Memory B cell (primary cell): ENCODE results near the gene CLEC19A.

Source experiments
- ATAC-seq: fragments of 150-1000 bp; cut with Tn5 transposase; 2 replicates; pipeline ENCODE4 v1.10.0; 2021; ENCODE audit warnings: low read depth, mild to moderate bottlenecking, moderate library complexity
- DNase-seq, 2 donors: peaks; one replicate each; pipeline ENCODE4 v3.0.0; 2022; ENCODE audit warnings: low spot score in 2 of 2
- H3K27ac Mint-ChIP-seq: one replicate; pipeline ENCODE4 v1.8.0; 2022; ENCODE audit warnings: mild to moderate bottlenecking, moderate library complexity, mixed read lengths
- H3K27me3 Mint-ChIP-seq: one replicate; pipeline ENCODE4 v1.8.0; 2022; ENCODE audit warnings: mixed read lengths
- H3K36me3 Mint-ChIP-seq: one replicate; pipeline ENCODE4 v1.8.0; 2022; ENCODE audit warnings: mild to moderate bottlenecking, mixed read lengths
- H3K4me1 Mint-ChIP-seq: one replicate; pipeline ENCODE4 v1.8.0; 2022; ENCODE audit warnings: mixed read lengths
- H3K4me3 Mint-ChIP-seq: one replicate; pipeline ENCODE4 v1.8.0; 2022; ENCODE audit warnings: mild to moderate bottlenecking, moderate library complexity, mixed read lengths
- H3K9me3 Mint-ChIP-seq: one replicate; pipeline ENCODE4 v1.8.0; 2022; ENCODE audit warnings: mixed read lengths

CLEC19A gene

GRCh38 chr16:19285431-19285830, at the start of gene CLEC19A:
Gene CLEC19A, plus strand, starts transcription at chr16:19285731. Its CDS starts 121 bp downstream, at chr16:19285852.
- Mint-ChIP-seq H3K27me3 (peaks cover 4% of the 10 kb centered on the region), H3K4me1 (no peaks in the 10 kb centered on the region), H3K36me3 (no peaks in the 10 kb centered on the region), H3K9me3 (no peaks in the 10 kb centered on the region), H3K27ac (no peak within 1 kb of the TSS), H3K4me3 (no peak within 1 kb of the TSS)
- no peak for DNase-seq
- no peak for ATAC-seq

- H3K4me1 Mint-ChIP-seq = no peaks in the 10 kb centered on the region
- H3K4me3 Mint-ChIP-seq = no peak overlapping the region
- H3K9me3 Mint-ChIP-seq = peaks cover 8% of the 10 kb centered on the region
- H3K27me3 Mint-ChIP-seq = no peaks in the 10 kb centered on the region
- DNase-seq = no peak
- no peak for ATAC-seq
- H3K36me3 Mint-ChIP-seq = peaks cover 12% of the 10 kb centered on the region
- H3K27ac Mint-ChIP-seq = no peak overlapping the region
Observed at GRCh38 chr16:19235886-19236285, 49.6 kb upstream of the CLEC19A start.

GRCh38 chr16:19236561-19237209, 48.8 kb upstream of the CLEC19A start:
- Mint-ChIP-seq H3K4me1 (no peaks in the 10 kb centered on the region), H3K4me3 (no peak overlapping the region), H3K9me3 (peaks cover 8% of the 10 kb centered on the region), H3K27me3 (no peaks in the 10 kb centered on the region), H3K27ac (no peak overlapping the region), H3K36me3 (peaks cover 11% of the 10 kb centered on the region)
- ATAC-seq (no peak), DNase-seq (no peak)

DNA sequence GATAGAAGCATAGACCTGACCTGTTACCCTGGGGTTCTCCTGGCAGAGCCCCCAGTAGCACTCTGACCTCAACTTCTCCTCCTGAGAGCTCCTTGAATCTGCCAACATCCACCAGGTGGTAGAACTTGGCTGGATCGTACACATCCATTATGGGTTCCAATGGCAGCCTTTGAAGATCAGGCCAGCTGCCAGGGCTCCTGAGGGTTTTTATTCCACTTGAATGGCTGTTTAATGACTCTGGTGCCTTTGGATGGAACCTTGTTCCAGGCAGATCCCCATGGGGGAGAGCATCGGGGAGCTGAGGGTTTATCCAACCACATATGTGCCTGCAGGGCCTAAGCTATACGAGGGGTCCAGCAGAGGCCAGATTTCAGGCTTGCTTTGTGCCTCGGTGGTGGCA, 47.1 kb upstream of the CLEC19A start:
- no peak overlapping the region for H3K4me3 Mint-ChIP-seq
- H3K9me3 Mint-ChIP-seq = peaks cover 10% of the 10 kb centered on the region
- no peak for DNase-seq
- H3K36me3 Mint-ChIP-seq = peaks cover 9% of the 10 kb centered on the region
- H3K27me3 Mint-ChIP-seq = no peaks in the 10 kb centered on the region
- no peaks in the 10 kb centered on the region for H3K4me1 Mint-ChIP-seq
- H3K27ac Mint-ChIP-seq = no peak overlapping the region
- ATAC-seq = no peak

- H3K9me3 Mint-ChIP-seq = peaks cover 10% of the 10 kb centered on the region
- H3K4me3 Mint-ChIP-seq = no peak overlapping the region
- H3K27me3 Mint-ChIP-seq = no peaks in the 10 kb centered on the region
- ATAC-seq (no peak), DNase-seq (no peak)
- peaks cover 12% of the 10 kb centered on the region for H3K36me3 Mint-ChIP-seq
- no peaks in the 10 kb centered on the region for H3K4me1 Mint-ChIP-seq
- H3K27ac Mint-ChIP-seq = no peak overlapping the region
Observed at GRCh38 chr16:19239511-19240155, 45.9 kb upstream of the CLEC19A start.

DNA sequence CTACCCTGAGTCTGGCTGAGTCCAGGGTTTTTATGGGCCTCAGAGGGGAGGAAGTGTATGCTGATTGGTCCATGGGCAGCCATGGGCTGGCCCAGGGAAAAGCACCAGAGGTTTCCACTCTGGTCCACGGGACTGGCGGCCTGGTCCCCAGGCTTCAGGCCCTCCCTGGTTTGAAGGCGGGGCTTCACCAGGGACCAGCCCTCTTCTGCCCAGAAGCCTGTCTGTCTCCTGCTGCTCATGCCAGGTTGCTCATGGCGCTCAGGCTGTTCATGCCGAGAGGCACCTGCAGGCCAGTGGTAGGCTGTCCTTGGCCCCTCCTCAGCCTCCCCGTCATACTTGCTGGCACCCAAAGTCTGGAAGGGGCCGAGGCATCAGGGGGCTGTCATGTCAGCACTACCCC, 45.0 kb upstream of the CLEC19A start:
- ATAC-seq = no peak
- peaks cover 6% of the 10 kb centered on the region for H3K9me3 Mint-ChIP-seq
- no peak overlapping the region for H3K27ac Mint-ChIP-seq

GRCh38 chr16:19241512-19241911, 44.0 kb upstream of the CLEC19A start:
- Mint-ChIP-seq H3K4me3 (no peak overlapping the region), H3K36me3 (peaks cover 7% of the 10 kb centered on the region), H3K9me3 (peaks cover 3% of the 10 kb centered on the region), H3K27ac (no peak overlapping the region), H3K4me1 (no peaks in the 10 kb centered on the region), H3K27me3 (no peaks in the 10 kb centered on the region)
- DNase-seq (no peak), ATAC-seq (no peak)

More for the DNA sequence above, 45.0 kb upstream of the CLEC19A start:
- Mint-ChIP-seq H3K27me3 (no peaks in the 10 kb centered on the region), H3K4me1 (no peaks in the 10 kb centered on the region), H3K4me3 (no peak overlapping the region), H3K36me3 (peaks cover 10% of the 10 kb centered on the region)
- no peak for DNase-seq

DNA sequence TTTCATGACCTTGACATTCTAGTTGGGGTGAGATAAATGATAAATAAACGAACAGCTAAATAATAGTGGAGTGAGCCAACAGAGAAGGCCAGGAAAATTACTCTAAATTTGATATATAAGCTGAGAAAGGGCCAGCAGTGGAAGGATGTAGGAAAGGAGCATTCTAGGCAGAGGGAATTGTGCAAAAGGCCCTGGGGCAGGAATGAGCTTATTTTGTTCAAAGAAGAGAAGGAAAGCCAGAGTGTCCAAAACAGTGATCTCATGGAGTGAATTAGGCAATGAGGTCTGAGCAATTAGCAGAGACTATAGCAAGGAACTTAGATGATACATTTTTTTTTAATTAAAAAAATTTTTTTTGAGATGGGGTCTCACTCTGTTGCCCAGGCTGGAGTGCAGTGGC, 43.3 kb upstream of the CLEC19A start:
- H3K4me1 Mint-ChIP-seq = no peaks in the 10 kb centered on the region
- H3K36me3 Mint-ChIP-seq = peaks cover 7% of the 10 kb centered on the region
- ATAC-seq (no peak), DNase-seq (no peak)
- H3K27me3 Mint-ChIP-seq = no peaks in the 10 kb centered on the region
- H3K4me3 Mint-ChIP-seq = no peak overlapping the region
- H3K27ac Mint-ChIP-seq = no peak overlapping the region
- peaks cover 3% of the 10 kb centered on the region for H3K9me3 Mint-ChIP-seq

- no peaks in the 10 kb centered on the region for H3K4me1 Mint-ChIP-seq
- H3K27ac Mint-ChIP-seq = no peak overlapping the region
- no peak overlapping the region for H3K4me3 Mint-ChIP-seq
- DNase-seq (no peak), ATAC-seq (no peak)
- H3K36me3 Mint-ChIP-seq = peaks cover 11% of the 10 kb centered on the region
- no peaks in the 10 kb centered on the region for H3K27me3 Mint-ChIP-seq
- H3K9me3 Mint-ChIP-seq = peaks cover 6% of the 10 kb centered on the region
Observed at GRCh38 chr16:19242987-19243575, 42.5 kb upstream of the CLEC19A start.

- DNase-seq = no peak
- Mint-ChIP-seq H3K4me3 (no peak overlapping the region), H3K36me3 (peaks cover 8% of the 10 kb centered on the region), H3K9me3 (peaks cover 4% of the 10 kb centered on the region), H3K27me3 (no peaks in the 10 kb centered on the region), H3K27ac (no peak overlapping the region), H3K4me1 (no peaks in the 10 kb centered on the region)
- no peak for ATAC-seq
Observed at GRCh38 chr16:19245326-19245925, 40.1 kb upstream of the CLEC19A start.

GRCh38 chr16:19252904-19253303, 32.6 kb upstream of the CLEC19A start:
- peaks cover under 1% of the 10 kb centered on the region for H3K9me3 Mint-ChIP-seq
- H3K36me3 Mint-ChIP-seq = peaks cover 1% of the 10 kb centered on the region
- H3K27me3 Mint-ChIP-seq = no peaks in the 10 kb centered on the region
- H3K4me1 Mint-ChIP-seq = no peaks in the 10 kb centered on the region
- no peak for ATAC-seq
- no peak overlapping the region for H3K27ac Mint-ChIP-seq
- no peak overlapping the region for H3K4me3 Mint-ChIP-seq
- no peak for DNase-seq

DNA sequence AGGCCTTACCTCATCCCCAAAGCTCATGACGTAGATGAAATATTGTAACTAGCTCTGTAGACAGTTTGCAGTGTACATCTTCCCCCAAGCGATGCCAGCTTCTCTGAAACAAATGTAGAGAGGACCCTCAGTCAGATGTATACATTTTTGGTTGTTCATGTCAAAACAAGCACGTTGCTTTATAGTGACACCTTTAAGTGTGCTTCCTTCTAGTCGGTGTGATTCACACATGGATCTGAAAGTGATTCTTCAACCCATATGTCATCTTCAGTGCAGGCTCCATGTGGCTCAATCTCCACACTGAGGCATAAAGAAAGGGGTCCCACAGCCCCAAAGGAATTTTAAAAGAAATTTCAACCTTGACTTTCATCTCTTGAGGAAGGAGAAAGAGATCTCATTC, 30.9 kb upstream of the CLEC19A start:
- no peak for ATAC-seq
- no peaks in the 10 kb centered on the region for H3K4me1 Mint-ChIP-seq

GRCh38 chr16:19264123-19264673, 21.3 kb upstream of the CLEC19A start:
- Mint-ChIP-seq H3K9me3 (peaks cover 10% of the 10 kb centered on the region), H3K4me1 (peaks cover under 1% of the 10 kb centered on the region), H3K27me3 (no peaks in the 10 kb centered on the region), H3K4me3 (no peak overlapping the region), H3K27ac (no peak overlapping the region), H3K36me3 (peaks cover 6% of the 10 kb centered on the region)
- DNase-seq (no peak), ATAC-seq (no peak)

More for the DNA sequence above, 30.9 kb upstream of the CLEC19A start:
- no peak overlapping the region for H3K4me3 Mint-ChIP-seq
- H3K27me3 Mint-ChIP-seq = no peaks in the 10 kb centered on the region
- no peaks in the 10 kb centered on the region for H3K36me3 Mint-ChIP-seq
- H3K9me3 Mint-ChIP-seq = no peaks in the 10 kb centered on the region
- no peak overlapping the region for H3K27ac Mint-ChIP-seq
- no peak for DNase-seq

- peaks cover 5% of the 10 kb centered on the region for H3K4me1 Mint-ChIP-seq
- no peaks in the 10 kb centered on the region for H3K27me3 Mint-ChIP-seq
- H3K36me3 Mint-ChIP-seq = peaks cover 6% of the 10 kb centered on the region
- DNase-seq = no peak
- no peak overlapping the region for H3K27ac Mint-ChIP-seq
- H3K4me3 Mint-ChIP-seq = no peak overlapping the region
- peaks cover 10% of the 10 kb centered on the region for H3K9me3 Mint-ChIP-seq
- ATAC-seq = no peak
Observed at GRCh38 chr16:19265380-19265930, 20.1 kb upstream of the CLEC19A start.
